Middle frontal gyrus (tissue), 1 donor: ENCODE results near the gene SGK1.
"Not testable (repeated sequence)": the region's sequence is repeated elsewhere in the genome, so short reads cannot be mapped to it uniquely, and the experiment has no call there.

Experiments used
- DNase-seq: peaks from one replicate; pipeline ENCODE4 v3.0.0-alpha.2; 2015; ENCODE audit warnings: low spot score; ENCODE audit errors: extremely low spot score

SGK1 gene

DNA sequence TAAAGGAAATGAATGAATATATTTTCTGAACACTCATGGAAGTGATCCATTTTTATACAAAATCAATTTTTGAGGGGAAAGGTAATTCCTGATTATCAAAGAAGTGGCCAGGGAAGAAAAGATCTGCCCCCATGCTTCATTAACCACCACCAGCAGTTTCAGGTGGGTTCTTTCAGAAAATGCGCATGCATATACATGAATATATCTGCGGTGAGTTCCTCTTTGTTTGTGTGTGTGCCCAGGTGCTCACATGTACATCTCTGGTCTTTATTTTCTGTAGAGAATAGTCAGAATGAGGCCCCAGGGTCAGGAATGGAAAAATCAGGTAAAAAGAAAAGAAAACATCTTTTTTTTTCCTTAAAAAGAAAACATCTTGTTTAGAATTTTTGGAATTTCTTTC, 88.4 kb downstream of the SGK1 start:
- no peak for DNase-seq

DNA sequence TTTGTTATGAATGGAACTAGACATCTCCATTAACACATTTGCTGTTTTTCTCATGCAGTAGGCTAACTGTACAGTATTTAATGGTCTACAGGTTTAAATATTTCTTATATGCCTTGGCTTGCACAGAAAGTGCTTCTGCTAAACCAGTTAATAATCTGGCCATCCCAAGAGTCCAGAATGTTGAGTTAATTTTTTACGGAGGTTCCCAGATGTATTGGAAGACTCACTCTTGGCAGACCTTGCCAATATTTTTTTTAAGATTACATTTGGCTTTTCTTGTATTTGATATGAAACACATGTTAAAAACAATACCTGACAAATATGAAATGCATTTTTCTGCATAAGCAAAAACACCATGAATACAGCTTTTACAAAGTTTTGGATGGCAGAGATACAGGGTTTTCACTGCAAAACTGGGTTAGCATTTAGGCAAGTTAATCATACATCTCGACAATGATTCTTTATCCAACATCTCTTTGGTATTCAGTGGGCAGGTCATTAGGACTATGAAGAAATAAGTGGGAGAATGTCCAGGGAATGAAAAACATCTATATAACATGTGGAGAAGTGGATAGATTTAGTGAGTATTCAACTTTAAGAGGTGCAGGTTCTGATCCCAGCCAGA, 94.0 kb downstream of the SGK1 start:
- no peak for DNase-seq

DNA sequence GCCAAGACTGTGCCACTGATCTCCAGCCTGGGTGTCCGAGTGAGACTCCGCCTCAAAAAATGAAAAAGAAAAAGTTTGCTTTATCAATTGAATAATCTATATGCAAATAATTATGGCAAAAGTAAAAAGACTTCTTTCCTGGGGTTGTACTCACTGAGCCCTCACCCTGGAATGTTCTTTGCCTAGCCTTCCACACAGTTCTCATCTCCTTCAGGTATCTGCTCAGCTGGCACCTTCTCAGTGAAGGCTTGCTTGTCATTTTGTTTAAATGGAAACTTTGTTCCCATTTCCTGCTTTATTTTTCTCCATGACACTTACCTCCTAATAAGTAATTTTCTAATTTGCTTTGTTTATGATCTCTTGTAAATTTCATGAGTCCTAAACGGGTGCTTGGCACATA, 96.7 kb downstream of the SGK1 start:
- no peak for DNase-seq

DNA sequence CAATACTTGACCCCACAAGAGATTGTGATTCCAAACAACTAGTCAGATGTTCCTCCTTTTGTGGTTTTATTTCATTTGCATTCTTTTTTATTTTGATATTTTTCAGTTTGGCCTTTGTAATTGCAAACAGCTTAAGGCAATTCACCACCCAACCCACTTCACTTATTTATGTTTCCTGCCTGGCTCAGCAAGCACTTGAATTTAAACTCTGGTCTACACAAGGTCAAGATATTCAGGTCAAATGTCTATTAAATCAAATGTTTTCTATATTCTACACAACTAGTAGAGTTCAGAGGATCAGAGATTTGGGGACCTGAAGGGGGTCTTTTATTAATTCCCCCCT, 100.1 kb downstream of the SGK1 start:
- DNase-seq, result no peak

DNA sequence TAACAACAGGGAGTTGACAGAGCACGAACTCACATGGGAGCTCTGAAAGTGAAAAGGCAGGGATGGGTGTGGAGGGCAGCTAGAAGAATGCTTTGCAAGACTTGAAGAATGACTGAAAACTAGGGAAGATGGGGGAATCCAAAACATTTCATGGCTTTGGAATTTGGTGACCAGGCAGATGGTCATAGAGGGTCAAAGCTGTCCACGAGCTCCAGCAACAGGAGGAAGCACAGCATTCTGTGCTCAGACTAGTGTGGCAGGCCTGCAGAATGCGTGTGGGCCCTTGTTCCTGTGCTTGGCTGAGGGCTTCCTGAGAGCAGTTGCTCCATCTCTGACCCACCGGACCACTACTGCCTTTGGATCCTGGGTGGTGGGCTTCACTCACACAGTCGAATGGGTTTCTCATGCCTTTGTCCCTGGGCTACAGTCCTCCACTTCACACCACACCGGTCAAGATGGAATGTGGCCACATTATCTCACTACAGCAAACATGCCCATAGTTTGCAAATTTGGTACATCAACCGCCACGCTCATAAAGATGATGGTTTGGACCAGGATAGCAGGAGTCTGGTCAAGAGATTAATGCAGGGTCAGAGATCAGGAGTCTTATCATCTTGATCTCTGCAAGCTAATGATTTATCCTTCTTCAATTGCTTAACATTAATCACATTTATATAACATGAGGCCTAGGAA, 100.7 kb downstream of the SGK1 start:
- DNase-seq, result no peak

DNA sequence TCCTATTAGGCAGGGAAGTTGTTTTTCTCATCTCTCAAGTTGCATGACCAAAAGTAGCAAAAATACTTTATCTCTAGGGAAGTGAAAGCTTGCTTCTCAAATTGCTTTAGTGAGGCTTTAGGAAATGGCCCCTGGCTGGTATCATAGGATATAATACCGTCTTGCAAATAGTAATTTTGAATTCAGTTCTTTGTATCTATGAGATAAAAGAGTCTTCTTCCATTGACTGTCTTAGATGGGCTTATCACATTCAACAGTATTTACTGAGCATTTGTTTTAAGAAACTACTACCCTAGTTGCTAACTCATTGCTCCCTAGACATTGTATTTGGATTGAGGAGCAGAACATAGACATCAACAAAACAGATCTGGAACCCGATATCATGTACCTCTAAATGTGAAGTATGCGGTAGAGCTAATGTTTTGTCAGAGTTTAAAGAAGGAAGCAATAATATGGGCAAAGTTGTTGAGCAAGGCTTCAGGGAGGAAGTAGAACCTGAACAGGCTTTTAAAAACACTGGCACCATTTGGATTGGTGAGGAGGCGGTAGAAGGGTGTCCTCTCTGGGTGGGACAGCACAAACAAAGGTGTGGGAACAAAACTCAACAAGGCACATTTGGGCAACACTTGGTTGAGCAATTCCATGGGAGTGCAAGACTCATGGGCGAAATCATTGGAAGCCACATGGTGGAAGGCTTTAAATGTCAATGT, 101.5 kb downstream of the SGK1 start:
- DNase-seq, result no peak

DNA sequence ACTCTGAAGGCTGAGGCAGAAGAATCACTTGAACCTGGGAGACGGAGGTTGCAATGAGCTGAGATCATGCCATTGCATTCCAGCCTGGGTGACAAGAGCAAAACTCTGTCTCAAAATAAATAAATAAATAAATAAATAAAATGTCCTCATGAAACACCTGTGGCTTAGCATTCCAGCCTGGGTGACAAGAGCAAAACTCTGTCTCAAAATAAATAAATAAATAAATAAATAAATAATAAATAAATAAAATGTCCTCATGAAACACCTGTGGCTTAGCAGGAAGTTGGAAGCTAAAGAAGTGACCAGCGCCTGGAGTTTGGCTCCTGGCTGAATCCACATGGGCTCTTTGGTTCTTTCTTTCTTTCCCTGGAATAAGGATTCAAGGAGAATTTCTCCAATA, 104.5 kb downstream of the SGK1 start:
- DNase-seq, result not testable (repeated sequence)

DNA sequence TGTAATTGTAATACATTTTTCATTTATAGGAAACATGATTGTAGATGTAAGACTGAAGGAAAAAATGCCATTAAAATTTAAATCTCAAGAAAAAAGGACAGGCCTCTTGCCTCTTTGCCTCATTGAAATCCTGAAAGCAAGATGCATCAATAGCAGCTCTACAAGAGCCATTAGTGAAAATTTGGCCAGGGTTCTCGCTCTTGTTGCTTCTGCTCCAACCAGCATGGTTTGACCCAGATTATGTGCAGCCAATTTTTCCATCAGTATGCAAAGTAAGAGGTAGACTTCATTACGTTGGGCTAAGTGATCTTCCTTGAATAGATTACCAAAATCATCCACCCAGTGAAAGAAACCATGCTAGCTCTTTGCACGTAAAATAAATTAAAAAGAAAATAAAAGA, 106.6 kb downstream of the SGK1 start:
- no peak for DNase-seq

DNA sequence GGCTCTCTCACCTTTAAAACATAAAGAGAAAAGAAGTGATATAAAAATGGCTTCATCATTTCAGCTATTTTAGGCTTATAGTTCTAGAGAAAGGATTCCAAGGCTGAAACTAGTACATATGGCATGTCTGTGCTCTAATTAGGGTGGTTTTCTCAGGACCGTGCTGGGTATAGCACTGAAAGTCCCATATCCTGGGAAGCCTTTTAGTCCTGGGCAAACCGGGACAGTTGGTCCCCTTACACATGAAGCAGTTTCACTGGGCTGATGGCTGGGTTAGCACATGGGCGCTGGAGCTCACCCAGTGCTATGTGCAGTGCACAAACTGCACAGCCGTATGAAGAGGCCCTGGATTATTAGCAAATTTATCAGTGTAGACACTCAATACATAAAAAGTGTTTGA, 110.5 kb downstream of the SGK1 start:
- no peak for DNase-seq

DNA sequence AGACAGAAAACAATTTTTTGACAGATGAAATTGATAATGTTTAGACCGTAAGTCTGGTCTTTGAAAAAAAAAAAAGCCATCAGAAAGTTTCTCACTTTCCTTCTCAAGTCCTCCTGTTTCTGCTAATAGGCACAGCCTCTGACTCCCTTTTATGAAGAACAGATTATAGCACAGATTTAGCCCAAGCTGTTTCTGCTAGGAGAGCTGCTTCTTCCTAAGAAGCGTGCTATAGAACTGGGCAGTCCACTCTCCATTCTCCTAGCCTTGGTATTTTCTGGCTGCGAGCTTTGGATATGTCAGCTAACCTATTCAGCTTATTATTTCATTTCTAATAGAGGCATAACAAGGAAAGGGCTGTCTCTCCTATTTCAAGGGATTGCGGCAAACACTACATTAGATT, 112.5 kb downstream of the SGK1 start:
- DNase-seq, result no peak

DNA sequence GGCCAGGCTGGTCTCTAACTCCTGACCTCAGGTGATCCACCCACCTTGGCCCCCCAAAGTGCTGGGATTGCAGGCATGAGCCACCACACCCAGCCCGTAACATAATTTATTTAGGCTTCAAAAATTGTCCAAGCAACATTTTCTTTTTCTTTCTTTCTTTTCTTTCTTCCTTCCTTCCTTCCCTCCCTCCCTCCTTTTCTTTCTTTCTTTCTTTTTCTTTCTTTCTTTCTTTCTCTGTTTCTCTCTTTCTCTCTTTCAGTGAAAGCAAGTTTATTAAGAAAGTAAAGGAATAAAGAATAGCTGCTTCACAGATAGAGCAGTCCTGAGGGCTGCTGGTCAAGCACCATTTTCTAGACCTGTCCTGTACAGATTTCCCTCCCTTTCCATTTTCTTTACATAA, 113.2 kb downstream of the SGK1 start:
- not testable (repeated sequence) for DNase-seq

DNA sequence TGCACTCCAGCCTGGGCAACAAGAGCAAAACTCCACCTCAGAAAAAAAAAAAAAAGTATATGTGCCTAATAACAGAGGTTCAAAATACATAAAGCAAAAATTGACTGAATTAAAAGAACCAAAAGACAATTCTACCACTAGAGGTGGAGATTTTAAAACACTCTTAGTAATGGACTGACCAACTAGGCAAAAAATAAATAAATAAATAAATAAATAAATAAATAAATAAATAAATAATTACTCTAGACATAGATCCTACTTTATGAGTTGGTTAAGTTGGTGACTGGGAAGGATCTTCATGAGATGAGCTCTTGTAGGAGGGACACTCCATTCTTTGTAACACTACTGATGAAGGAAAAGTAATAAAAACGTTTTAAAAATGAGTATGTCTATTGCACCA, 113.9 kb downstream of the SGK1 start:
- DNase-seq, result no peak

DNA sequence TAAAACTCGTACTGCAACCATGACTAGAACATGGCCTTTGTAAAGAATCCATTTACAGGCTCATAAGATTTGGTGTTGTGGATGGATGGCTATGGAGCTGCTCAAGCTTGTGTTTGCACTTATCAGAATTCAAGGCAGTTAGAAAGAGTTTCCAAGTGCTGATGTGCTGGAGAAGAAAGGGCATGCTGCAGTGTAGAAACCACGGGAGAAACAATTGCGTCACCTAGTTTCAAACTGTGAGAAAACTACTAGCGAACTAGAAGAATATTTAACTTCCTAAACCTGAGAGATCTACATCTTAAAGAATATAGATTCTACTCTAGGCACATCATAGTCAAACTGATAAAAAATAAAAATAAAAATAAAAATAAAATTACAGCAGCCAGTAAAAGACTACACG, 116.2 kb downstream of the SGK1 start:
- DNase-seq, result no peak

DNA sequence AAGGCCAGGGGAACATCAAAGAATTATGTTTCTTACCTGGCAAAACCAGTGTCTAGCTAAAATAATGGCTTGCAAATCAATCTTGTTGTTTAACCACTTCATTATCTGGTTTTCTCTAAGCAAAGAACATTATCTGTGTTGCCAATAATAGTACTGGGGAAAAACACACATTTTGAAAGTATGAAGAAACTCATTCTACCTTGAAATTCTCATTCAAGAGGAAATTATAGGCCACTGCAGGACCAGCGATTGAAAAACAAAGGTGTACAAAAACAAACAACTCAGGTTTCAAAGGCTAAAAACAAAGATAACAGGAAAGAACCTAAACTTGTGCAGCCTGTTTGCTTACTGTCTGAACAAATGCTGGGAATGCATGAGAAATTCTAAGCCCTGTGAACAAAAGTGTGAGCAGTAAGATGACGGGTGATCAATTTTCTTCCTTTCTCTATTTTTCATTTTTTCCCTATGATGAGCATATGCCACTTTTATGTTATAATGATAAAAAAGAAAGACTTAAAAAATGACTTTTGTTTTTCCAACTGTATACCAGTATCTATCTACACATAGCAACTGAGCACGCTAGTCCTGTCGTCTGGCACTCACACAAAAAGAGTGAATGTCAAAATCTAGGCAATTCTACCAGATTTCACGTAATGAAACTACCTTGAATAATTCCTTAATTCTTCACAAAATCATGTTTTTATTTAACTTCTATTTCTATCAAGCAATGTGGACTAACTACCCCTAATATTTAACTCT, 117.9 kb downstream of the SGK1 start:
- DNase-seq, result no peak

DNA sequence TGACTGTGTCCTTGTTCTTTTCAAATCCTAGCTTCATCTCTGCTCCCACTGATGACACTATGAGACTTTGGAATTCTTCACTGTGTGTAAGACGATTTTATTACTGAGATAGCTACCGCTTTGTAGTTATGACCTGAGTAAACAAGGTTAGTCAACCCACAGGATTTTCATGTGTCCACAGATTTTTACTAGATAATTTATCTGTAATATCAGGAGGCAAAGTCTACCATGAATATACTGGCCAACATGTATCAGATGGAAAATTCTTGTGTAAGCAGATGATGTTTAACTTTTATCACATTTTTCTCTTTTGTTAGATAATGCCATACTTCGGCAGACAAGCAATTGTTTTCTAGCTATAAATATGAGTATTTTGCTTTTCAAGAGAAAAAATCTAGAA, 119.8 kb downstream of the SGK1 start:
- DNase-seq, result no peak

DNA sequence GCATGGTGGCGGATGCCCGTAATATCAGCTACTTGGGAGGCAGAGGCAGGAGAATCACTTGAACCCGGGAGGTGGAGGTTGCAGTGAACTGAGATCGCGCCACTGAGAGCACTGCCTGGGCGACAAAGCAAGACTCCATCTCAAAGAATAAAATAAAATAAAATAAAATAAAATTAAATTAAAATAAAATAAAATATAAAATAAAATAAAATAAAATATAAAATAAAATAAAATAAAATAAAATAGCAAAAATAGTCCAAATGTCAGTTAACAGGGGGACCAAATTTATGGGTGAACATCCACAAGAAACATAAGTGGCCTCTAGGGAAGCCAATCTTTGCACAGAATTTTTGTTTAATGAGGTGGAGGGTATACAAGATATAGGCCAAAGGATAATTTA, 120.2 kb downstream of the SGK1 start:
- not testable (repeated sequence) for DNase-seq

DNA sequence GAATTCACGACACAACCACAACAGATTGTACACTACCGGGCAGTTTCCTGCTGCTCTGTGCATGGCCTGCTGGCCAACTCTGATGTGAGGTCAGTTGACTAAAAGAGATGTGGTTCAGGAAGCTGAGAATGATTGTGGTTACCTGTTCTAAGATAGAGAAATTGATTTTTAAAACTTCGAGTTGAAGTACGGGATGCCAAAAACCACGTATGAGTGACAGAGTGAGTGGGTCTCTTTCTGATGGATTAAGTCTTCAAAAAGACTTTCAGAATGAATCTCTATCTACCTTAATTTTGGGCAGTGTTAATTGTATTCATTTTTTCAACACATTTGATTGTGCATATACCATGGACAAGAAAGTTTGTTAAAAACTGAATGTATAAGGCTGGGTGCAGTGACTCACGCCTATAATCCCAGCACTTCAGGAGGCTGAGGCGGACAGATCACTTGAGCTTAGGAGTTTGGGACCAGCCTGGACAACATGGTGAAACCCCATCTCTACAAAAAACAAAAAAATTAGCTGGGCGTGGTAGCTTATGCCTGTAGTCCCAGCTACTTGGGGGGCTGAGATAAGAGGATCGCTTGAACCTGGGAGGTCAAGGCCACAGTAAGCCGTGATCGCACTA, 121.2 kb downstream of the SGK1 start:
- DNase-seq, result no peak

DNA sequence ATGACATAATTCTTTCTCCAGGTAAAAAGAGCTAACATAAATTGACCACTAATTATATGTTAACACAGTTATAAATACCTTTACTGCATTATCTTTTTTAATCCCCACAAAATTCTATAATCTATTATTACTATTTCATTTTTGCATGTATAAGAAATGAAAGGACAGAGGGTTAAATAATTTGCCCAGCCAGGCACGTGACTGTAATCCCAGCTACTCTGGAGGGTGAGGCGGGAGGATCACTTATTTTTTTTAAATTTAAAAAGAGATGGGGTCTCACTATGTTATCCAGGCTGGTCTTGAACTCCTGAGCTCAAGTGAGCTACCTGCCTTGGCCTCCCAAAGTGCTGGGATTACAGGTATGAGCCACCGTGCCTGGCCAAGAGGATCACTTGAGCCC, 121.9 kb downstream of the SGK1 start:
- no peak for DNase-seq

DNA sequence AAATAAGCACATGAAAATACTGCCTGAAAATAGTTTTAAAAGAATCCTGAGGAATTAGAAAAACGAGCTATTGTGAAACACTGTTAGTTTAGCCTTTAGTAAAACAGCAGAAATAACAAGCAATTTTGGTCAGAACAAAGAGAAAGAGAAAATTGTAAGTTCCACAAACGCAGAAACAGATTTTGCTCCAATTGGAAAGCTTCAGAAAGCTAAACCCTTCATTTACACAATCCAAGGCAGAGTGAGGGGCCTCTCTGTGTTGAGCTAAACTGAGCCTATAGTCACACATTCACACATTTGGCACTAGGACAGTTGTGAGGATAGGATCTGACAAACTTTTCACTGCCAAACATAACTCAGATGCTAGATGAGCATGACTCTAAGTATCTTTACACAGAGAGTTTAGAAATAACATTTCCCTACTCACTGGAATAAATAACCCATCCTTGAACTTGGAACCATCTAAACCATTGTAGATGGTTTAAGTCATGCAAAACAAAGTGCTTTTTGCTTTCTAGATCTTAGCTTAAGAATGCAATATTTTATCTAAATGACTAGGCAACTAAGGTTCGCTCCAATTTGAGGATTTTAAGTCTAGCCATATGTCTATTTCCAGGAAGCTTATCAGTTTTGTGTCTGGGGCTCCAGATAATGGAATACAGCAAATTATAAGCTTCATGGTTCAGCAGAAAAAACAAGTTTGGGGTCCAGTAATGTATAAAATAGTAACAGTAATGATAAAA, 122.6 kb downstream of the SGK1 start:
- no peak for DNase-seq

DNA sequence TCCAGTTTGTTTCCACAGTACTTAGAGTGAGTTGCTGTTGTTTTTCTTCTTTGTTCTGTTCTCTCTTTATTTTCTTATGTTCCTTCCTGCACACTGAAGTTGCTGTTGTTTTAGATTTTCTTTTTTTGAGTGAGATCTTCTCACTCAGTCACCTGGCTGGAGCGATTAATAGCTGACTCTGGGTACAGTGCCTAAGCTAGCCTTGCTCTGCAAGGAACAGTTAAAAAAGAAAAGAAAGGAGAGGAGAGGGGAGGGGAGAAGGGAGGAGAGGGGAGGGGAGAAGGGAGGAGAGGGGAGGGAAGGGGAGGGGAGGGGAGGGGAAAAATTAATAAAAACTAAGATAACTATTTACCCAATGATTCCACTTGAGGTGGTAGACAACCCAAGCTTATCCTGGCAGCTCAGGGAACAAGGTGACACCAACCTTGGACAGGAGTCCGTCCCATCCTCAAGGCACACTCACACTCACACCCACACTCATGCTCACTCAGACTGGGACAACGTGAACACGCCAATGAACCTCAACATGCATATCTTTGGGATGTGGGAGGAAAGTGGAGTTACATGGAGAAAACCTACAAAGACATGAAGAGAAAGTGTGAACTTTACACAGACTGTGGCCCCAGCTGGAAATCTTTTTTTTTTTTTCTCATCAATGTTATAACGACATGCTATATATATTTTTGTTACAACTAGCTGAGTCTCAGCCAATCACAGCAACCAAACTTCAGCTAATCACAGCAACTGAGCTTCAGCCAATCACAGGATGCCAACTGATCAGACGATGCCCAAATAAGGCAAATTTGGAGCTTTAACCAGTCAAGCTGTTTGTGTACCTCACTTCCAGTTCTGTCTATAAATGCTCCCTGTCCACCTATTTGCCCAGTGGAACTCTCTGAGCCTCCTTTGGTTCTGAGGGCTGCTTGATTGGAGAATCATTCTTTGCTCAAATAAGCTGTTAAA, 124.1 kb downstream of the SGK1 start:
- no peak for DNase-seq
